Measurements from ENCODE around the gene RNF149. TPM values are rescaled to one million over a fixed set of nuclear protein-coding genes. Genes with fewer than 3 reads are reported as not detected.
"Not testable (repeated sequence)": the region's sequence is repeated elsewhere in the genome, so short reads cannot be mapped to it uniquely, and the experiment has no call there.

Gene RNF149
- total and polyA plus RNA-seq, 9 donors: 20.3 to 62.5 (median 45.3) TPM

GRCh38 chr2:101253703-101254450 lies 54.6 kb downstream of the RNF149 start:
- H3K27me3 ChIP-seq: no peaks in the 10 kb centered on the region
- H3K4me1 ChIP-seq (ENCODE audit: insufficient read depth): peaks cover 11% of the 10 kb centered on the region
- H3K36me3 ChIP-seq: no peaks in the 10 kb centered on the region
- intact Hi-C loops (cut with DNase I): loop anchor here in 1 of 4 donors (2.0 kb wide), 1 partner anchor 53 kb away; no protein-coding TSS in a partner anchor
- DNase-seq: no peak
- 25 to 29% (median 26%) methylated on average over 17 of the region's 17 CpGs for WGBS, 3 donors
- peak overlapping the region; percentile 80 for H3K4me3 ChIP-seq
- no peaks in the 10 kb centered on the region for H3K9me3 ChIP-seq
- TF ChIP-seq POLR2A (IDR thresholded peaks at IDR 0.05) (no peak), EP300 (IDR thresholded peaks at IDR 0.05) (no peak), CTCF (IDR thresholded peaks at IDR 0.05) (no peak)
- no peak overlapping the region for H3K27ac ChIP-seq

GRCh38 chr2:101253013-101253702 lies 55.3 kb downstream of the RNF149 start:
- Histone ChIP-seq H3K27me3 (no peaks in the 10 kb centered on the region), H3K4me3 (peak overlapping the region; percentile 80), H3K9me3 (no peaks in the 10 kb centered on the region), H3K36me3 (no peaks in the 10 kb centered on the region), H3K27ac (peak overlapping the region; percentile 56 to 79), H3K4me1 (ENCODE audit: insufficient read depth) (peaks cover 11% of the 10 kb centered on the region)
- peak in 4 of 5 donors; percentile 47 to 73 (median 58) for DNase-seq
- TF ChIP-seq CTCF (IDR thresholded peaks at IDR 0.05) (no peak), POLR2A (IDR thresholded peaks at IDR 0.05) (no peak), EP300 (IDR thresholded peaks at IDR 0.05) (no peak)
- 0 to 1% (median 0%) methylated on average over 53 to 65 of the region's 65 CpGs for WGBS, 3 donors
- intact Hi-C loops (cut with DNase I): loop anchor here in 1 of 4 donors (2.0 kb wide), 1 partner anchor 54 kb away; no protein-coding TSS in a partner anchor

- Histone ChIP-seq H3K4me1 (ENCODE audit: insufficient read depth) (peaks cover 11% of the 10 kb centered on the region), H3K4me3 (peak within 1 kb of the TSS; percentile 80), H3K27me3 (no peaks in the 10 kb centered on the region), H3K9me3 (no peaks in the 10 kb centered on the region), H3K36me3 (no peaks in the 10 kb centered on the region), H3K27ac (peak within 1 kb of the TSS; percentile 56 to 79)
- 1% methylated on average over 62 to 63 of the region's 63 CpGs for WGBS, 3 donors
- TF ChIP-seq POLR2A (IDR thresholded peaks at IDR 0.05) (peak; percentile 70), CTCF (IDR thresholded peaks at IDR 0.05) (no peak), EP300 (IDR thresholded peaks at IDR 0.05) (no peak)
- intact Hi-C loops (cut with DNase I): loop anchor here in 1 of 4 donors (2.0 kb wide), 1 partner anchor 54 kb away; no protein-coding TSS in a partner anchor
- peak; percentile 99 to 100 (median 100) for DNase-seq
These were observed 56.0 kb downstream of the RNF149 start, which contains the start of gene CNOT11 for GRCh38 chr2:101252408-101253012. Gene CNOT11 (plus strand): TSS chr2:101252886. CDS start chr2:101252965, 79 bp downstream.

GRCh38 chr2:101251844-101252407 lies 56.6 kb downstream of the RNF149 start:
- H3K4me3 ChIP-seq: peak overlapping the region; percentile 80
- peaks cover 11% of the 10 kb centered on the region for H3K4me1 ChIP-seq (ENCODE audit: insufficient read depth)
- no peaks in the 10 kb centered on the region for H3K36me3 ChIP-seq
- H3K9me3 ChIP-seq: no peaks in the 10 kb centered on the region
- TF ChIP-seq POLR2A (IDR thresholded peaks at IDR 0.05) (no peak), CTCF (IDR thresholded peaks at IDR 0.05) (no peak), EP300 (IDR thresholded peaks at IDR 0.05) (no peak)
- 40 to 43% (median 42%) methylated on average over 16 of the region's 16 CpGs for WGBS, 3 donors
- intact Hi-C loops (cut with DNase I): loop anchor here in 1 of 4 donors (2.0 kb wide), 1 partner anchor 55 kb away; no protein-coding TSS in a partner anchor
- DNase-seq: no peak
- peak overlapping the region in 1 of 2 donors; percentile 51 for H3K27ac ChIP-seq
- H3K27me3 ChIP-seq: no peaks in the 10 kb centered on the region

GRCh38 chr2:101251246-101251781 lies 57.2 kb downstream of the RNF149 start:
- H3K27ac ChIP-seq; H3K36me3 ChIP-seq; H3K4me3 ChIP-seq; intact Hi-C loops (cut with DNase I); H3K9me3 ChIP-seq; H3K27me3 ChIP-seq: not testable (repeated sequence)
- DNase-seq: peak in 3 of 5 donors; percentile 21 to 39 (median 28)
- H3K4me1 ChIP-seq (ENCODE audit: insufficient read depth): peaks cover 11% of the 10 kb centered on the region
- 86 to 91% (median 91%) methylated on average over 10 of the region's 10 CpGs for WGBS, 3 donors

Data from ovary (tissue), 9 donors.